OCI-LY7 (cell line): Measurements from ENCODE around the gene NAV2. TPM values are rescaled to one million over a fixed set of nuclear protein-coding genes. Genes with fewer than 3 reads are reported as not detected.

Source experiments
- BruUV-seq: library from RNA; stranded (reverse); fragments of 400-500 nt; replicated peaks from 2 replicates; lab custom pipeline; 2021; lab: Mats Ljungman, UMichigan
- CTCF ChIA-PET: fragments of 300-600 bp; sonication (Branson Sonifier 250); formaldehyde crosslinking; loops from one replicate; lab custom pipeline; 2022; ENCODE audit warnings: antibody characterized with exemption; ENCODE audit not compliant: unreplicated experiment; lab: Charles Lee
- POLR2A ChIA-PET: fragments of 300-600 bp; sonication (Branson Sonifier 250); formaldehyde crosslinking; loops from one replicate; lab custom pipeline; 2022; ENCODE audit warnings: antibody characterized with exemption; lab: Charles Lee
- DNase-seq: peaks from one replicate; pipeline ENCODE4 v3.0.0-alpha.2; 2015; ENCODE audit warnings: low spot score
- H2AFZ ChIP-seq: fragments of 200-600 bp; sonication (generic), shearing (Covaris generic); 2 replicates; pipeline ENCODE4 v1.6.1; 2014; ENCODE audit warnings: mild to moderate bottlenecking, antibody characterized with exemption, low read length, moderate library complexity
- H3K27ac ChIP-seq: fragments of 200-600 bp; sonication (generic); 2 replicates; pipeline ENCODE4 v1.5.1; 2014; ENCODE audit warnings: mixed run types, low read depth, mild to moderate bottlenecking, moderate library complexity, low read length, inconsistent platforms; ENCODE audit not compliant: poor library complexity, severe bottlenecking
- H3K36me3 ChIP-seq: fragments of 200-600 bp; sonication (generic); 2 replicates; pipeline ENCODE4 v1.6.1; 2014; ENCODE audit warnings: mild to moderate bottlenecking, antibody characterized with exemption, low read length, moderate library complexity, mixed read lengths; ENCODE audit not compliant: insufficient read depth
- H3K4me1 ChIP-seq: fragments of 200-600 bp; sonication (generic); 2 replicates; pipeline ENCODE4 v1.5.1; 2014; ENCODE audit warnings: mild to moderate bottlenecking, low read length; ENCODE audit not compliant: insufficient read depth, poor library complexity, severe bottlenecking
- H3K4me2 ChIP-seq: fragments of 200-600 bp; sonication (generic); 2 replicates; pipeline ENCODE4 v1.6.1; 2014; ENCODE audit warnings: mild to moderate bottlenecking, low read length
- H3K4me3 ChIP-seq: fragments of 200-600 bp; sonication (generic); 2 replicates; pipeline ENCODE4 v1.5.1; 2014; ENCODE audit warnings: mild to moderate bottlenecking, low read depth, low read length; ENCODE audit not compliant: poor library complexity, severe bottlenecking
- H3K79me2 ChIP-seq: fragments of 200-600 bp; sonication (generic); 2 replicates; pipeline ENCODE4 v1.6.1; 2016; ENCODE audit warnings: low read depth, mild to moderate bottlenecking, low read length, moderate library complexity, mixed read lengths; ENCODE audit not compliant: insufficient read depth
- H3K9me2 ChIP-seq: fragments of 200-600 bp; sonication (generic); 2 replicates; pipeline ENCODE4 v1.6.1; 2016; ENCODE audit warnings: mild to moderate bottlenecking, low read length, mixed read lengths; ENCODE audit not compliant: insufficient read depth
- H3K9me3 ChIP-seq: fragments of 200-600 bp; sonication (generic); 2 replicates; pipeline ENCODE4 v1.6.1; 2014; ENCODE audit warnings: mild to moderate bottlenecking, mixed run types, low read length, mixed read lengths
- H4K20me1 ChIP-seq: fragments of 200-600 bp; sonication (generic); 2 replicates; pipeline ENCODE4 v1.6.1; 2014; ENCODE audit warnings: mild to moderate bottlenecking, antibody characterized with exemption, low read length, moderate library complexity, mixed read lengths; ENCODE audit not compliant: insufficient read depth
- CTCF ChIP-seq: fragments of 200-600 bp; sonication (generic); conservative IDR thresholded peaks from 2 replicates; pipeline ENCODE4 v1.5.1; 2014; ENCODE audit warnings: mild to moderate bottlenecking, antibody characterized with exemption, low read length, moderate library complexity, mixed read lengths
- EZH2phosphoT487 ChIP-seq: fragments of 200-600 bp; sonication (generic); IDR thresholded peaks from 2 replicates; pipeline ENCODE4 v1.6.1; 2018; ENCODE audit warnings: low read depth, borderline replicate concordance, mild to moderate bottlenecking, mixed run types, antibody characterized with exemption, low read length, moderate library complexity, mixed read lengths
- intact Hi-C: fragments of 100-400 bp; cut with micrococcal nuclease; formaldehyde crosslinking; loops from one replicate; pipeline ENCODE4 v1.10.0; 2022; ENCODE audit not compliant: unreplicated experiment
- total RNA-seq, 2 experiments: library from RNA; depleted of rRNA in 1 of 2; stranded (reverse); fragments of >200 nt in 1 of 2; shearing (Covaris generic) in 1 of 2; gene quantifications; 2 replicates each; pipeline ENCODE4 v1.2.3, GENCODE V29; 2014 to 2022

Gene NAV2
- total RNA-seq, 2 experiments from 2014 or later, result 0.06 to 0.68 TPM

GRCh38 chr11:19978668-19979518, 266.3 kb downstream of the NAV2 start:
- H3K4me2 ChIP-seq, result no peak overlapping the region
- CTCF ChIA-PET, result no interaction called here
- no TSS peak for BruUV-seq

GRCh38 chr11:19979519-19979845, 266.8 kb downstream of the NAV2 start:
- no peaks in the 10 kb centered on the region for H4K20me1 ChIP-seq
- H3K9me3 ChIP-seq, result no peaks in the 10 kb centered on the region
- H3K4me2 ChIP-seq, result no peak overlapping the region
- no peak for TF ChIP-seq EZH2phosphoT487
- no peak for TF ChIP-seq CTCF
- no peak overlapping the region for H2AFZ ChIP-seq
- no peaks in the 10 kb centered on the region for H3K36me3 ChIP-seq
- H3K27ac ChIP-seq, result no peak overlapping the region
- intact Hi-C loops, result no loop called here
- H3K4me1 ChIP-seq, result no peaks in the 10 kb centered on the region
- DNase-seq, result no peak
- H3K9me2 ChIP-seq, result no peaks in the 10 kb centered on the region
- ChIA-PET CTCF (no interaction called here), POLR2A (interaction anchor here (1.0 to 1.2 kb wide), 2 partner anchors 45 to 59 kb away, joined by 3 read pairs; no protein-coding TSS in a partner anchor)
- no TSS peak for BruUV-seq
- H3K4me3 ChIP-seq, result no peak overlapping the region
- H3K79me2 ChIP-seq, result no peaks in the 10 kb centered on the region

More at GRCh38 chr11:19978668-19979518, 266.3 kb downstream of the NAV2 start:
- Histone ChIP-seq H2AFZ (no peak overlapping the region), H3K9me2 (no peaks in the 10 kb centered on the region), H4K20me1 (no peaks in the 10 kb centered on the region), H3K4me3 (no peak overlapping the region), H3K27ac (no peak overlapping the region), H3K36me3 (no peaks in the 10 kb centered on the region), H3K79me2 (no peaks in the 10 kb centered on the region), H3K4me1 (no peaks in the 10 kb centered on the region), H3K9me3 (no peaks in the 10 kb centered on the region)
- intact Hi-C loops, result no loop called here
- POLR2A ChIA-PET, result interaction anchor here (1.0 to 1.2 kb wide), 2 partner anchors 45 to 59 kb away, joined by 3 read pairs; no protein-coding TSS in a partner anchor
- TF ChIP-seq EZH2phosphoT487 (no peak), CTCF (no peak)
- DNase-seq, result no peak

- intact Hi-C loops, result no loop called here
Measured at GRCh38 chr11:19980388-19980787, 267.8 kb downstream of the NAV2 start.

More at GRCh38 chr11:19980388-19980787, 267.8 kb downstream of the NAV2 start:
- H3K4me3 ChIP-seq, result no peak overlapping the region
- ChIA-PET POLR2A (interaction anchor here (0.7 kb wide), 1 partner anchor 13 kb away, joined by 3 read pairs; no protein-coding TSS in a partner anchor), CTCF (no interaction called here)
- DNase-seq, result no peak
- H3K36me3 ChIP-seq, result no peaks in the 10 kb centered on the region
- no peaks in the 10 kb centered on the region for H3K79me2 ChIP-seq
- no peak overlapping the region for H3K4me2 ChIP-seq
- BruUV-seq, result no TSS peak
- no peaks in the 10 kb centered on the region for H3K4me1 ChIP-seq
- H2AFZ ChIP-seq, result no peak overlapping the region
- H3K27ac ChIP-seq, result no peak overlapping the region
- H3K9me2 ChIP-seq, result no peaks in the 10 kb centered on the region
- TF ChIP-seq EZH2phosphoT487, result no peak
- no peak for TF ChIP-seq CTCF
- H4K20me1 ChIP-seq, result no peaks in the 10 kb centered on the region
- no peaks in the 10 kb centered on the region for H3K9me3 ChIP-seq
